H1 (cell line): Measurements from ENCODE around the gene ANAPC16. TPM values are rescaled to one million over a fixed set of nuclear protein-coding genes. Genes with fewer than 3 reads are reported as not detected.

Experiments
- YY1 ChIP-seq: IDR thresholded peaks from 2 replicates; pipeline ENCODE4 v1.6.1; 2011; ENCODE audit warnings: low read depth, mild to moderate bottlenecking, low read length
- polyA plus RNA-seq, 7 experiments: library from polyadenylated mRNA; depleted of rRNA in 3 of 7; stranded (reverse) in 5 of 7; unstranded in 2 of 7; fragments of >200 nt in 5 of 7; fragments of 200-250 nt in 2 of 7; gene quantifications; 1 replicate in 5 of 7; 2 replicates in 1 of 7; 4 replicates in 1 of 7; pipeline versions ENCODE4 v1.2.1 to v1.2.3, GENCODE V29; 2011 to 2013; ENCODE audit warnings: missing spikeins in 2 of 7, mixed read lengths in 2 of 7
- total RNA-seq: library from RNA; stranded (reverse); fragmentation: NEBNext Ultra II Directional; extraction: Animal tissue kit (Norgen Biotek cat#: 25700); gene quantifications from 2 replicates; pipeline ENCODE4 v1.2.1, GENCODE V29; 2021

The ANAPC16 gene
- total and polyA plus RNA-seq, 2 of the 8 experiments (the other 6 are each of a cell fraction or from before 2014, with no cell fraction given), result 53.1 to 57.4 TPM

GRCh38 chr10:72273410-72274212 lies 57.8 kb downstream of the ANAPC16 start, which contains the start of gene DDIT4 (continued):
- TF ChIP-seq YY1, result peak; percentile 28; the same call in 1 of the 2 replicates
